Testis (tissue), 3 donors: Measurements from ENCODE around the gene PTPRK. TPM values are rescaled to one million over a fixed set of nuclear protein-coding genes. Genes with fewer than 3 reads are reported as not detected.

ENCODE experiments used
- DNase-seq: peaks from one replicate; pipeline ENCODE4 v3.0.0-alpha.2; 2019
- H3K27ac ChIP-seq, 2 donors: fragments of 200-600 bp; sonication (generic); one replicate each; pipeline ENCODE4 v1.5.1; 2019
- H3K27me3 ChIP-seq: fragments of 200-600 bp; sonication (generic); one replicate; pipeline ENCODE4 v1.5.1; 2019
- H3K36me3 ChIP-seq: fragments of 200-600 bp; sonication (generic); one replicate; pipeline ENCODE4 v1.5.1; 2017; ENCODE audit warnings: low read depth; ENCODE audit errors: missing control alignments
- H3K4me1 ChIP-seq: fragments of 200-600 bp; sonication (generic); one replicate; pipeline ENCODE4 v1.5.1; 2019
- H3K4me3 ChIP-seq, 2 donors: fragments of 200-600 bp; sonication (generic); one replicate each; pipeline ENCODE4 v1.5.1; 2017 to 2019
- H3K9me3 ChIP-seq: fragments of 200-600 bp; sonication (generic); one replicate; pipeline ENCODE4 v1.5.1; 2017
- CTCF ChIP-seq, 3 experiments: fragments of 450-650 bp in 2 of 3; fragments of 200-600 bp in 1 of 3; sonication (generic) in 1 of 3; IDR thresholded peaks; one replicate each; pipeline ENCODE4 v1.5.1; 2016 to 2019; ENCODE audit warnings: antibody characterized with exemption in 3 of 3, mild to moderate bottlenecking in 2 of 3, moderate library complexity in 1 of 3
- POLR2A ChIP-seq: fragments of 450-650 bp; IDR thresholded peaks from one replicate; pipeline ENCODE4 v1.6.1; 2017; ENCODE audit warnings: antibody characterized with exemption, mild to moderate bottlenecking, moderate library complexity
- WGBS, 2 donors: methylation state at CpG; one replicate each; pipeline ENCODE4 v1.1.5; 2018; 5-methylcytosine and 5-hydroxymethylcytosine counted together
- intact Hi-C: fragments of 100-400 bp; cut with DNase I; formaldehyde crosslinking; loops from one replicate; pipeline ENCODE4 v1.15.1; 2023; ENCODE audit warnings: low total_unique reads
- polyA plus RNA-seq: library from polyadenylated mRNA; stranded (reverse); fragments of 350-450 nt; fragmentation: Illumina TruSeq; extraction: RNeasy Lipid Tissue Mini Kit (QIAGEN cat#74804); gene quantifications from one replicate; pipeline ENCODE4 v1.2.3, GENCODE V29; 2014; ENCODE audit warnings: low read depth, low replicate concordance; ENCODE audit not compliant: insufficient read depth
- total RNA-seq, 2 donors: library from RNA; depleted of rRNA; stranded (reverse); fragments of >200 nt; gene quantifications; one replicate each; pipeline ENCODE4 v1.2.3, GENCODE V29; 2016

The PTPRK gene
- total and polyA plus RNA-seq, 3 donors from 2014 or later: 9.1 to 13.3 (median 12.5) TPM

GRCh38 chr6:128498234-128498633 is 22.2 kb downstream of the PTPRK start:
- no peak overlapping the region for H3K27ac ChIP-seq
- no peaks in the 10 kb centered on the region for H3K9me3 ChIP-seq
- H3K4me1 ChIP-seq: no peaks in the 10 kb centered on the region
- no peaks in the 10 kb centered on the region for H3K36me3 ChIP-seq
- H3K4me3 ChIP-seq: no peak overlapping the region
- TF ChIP-seq CTCF (IDR thresholded peaks at IDR 0.05): no peak
- no peak for TF ChIP-seq POLR2A
- no peak for DNase-seq
- 65 to 69% methylated on average over 2 of the region's 2 CpGs for WGBS, 2 donors
- intact Hi-C loops: no loop called here
- H3K27me3 ChIP-seq: no peaks in the 10 kb centered on the region

- no peak for TF ChIP-seq CTCF (IDR thresholded peaks at IDR 0.05)
- no peak for TF ChIP-seq POLR2A
- 94% methylated on average over 6 of the region's 6 CpGs for WGBS, 2 donors
- H3K4me3 ChIP-seq: no peak overlapping the region
- no peak for DNase-seq
- no peaks in the 10 kb centered on the region for H3K4me1 ChIP-seq
- no peaks in the 10 kb centered on the region for H3K9me3 ChIP-seq
- H3K36me3 ChIP-seq: no peaks in the 10 kb centered on the region
- no peak overlapping the region for H3K27ac ChIP-seq
- intact Hi-C loops: no loop called here
- no peaks in the 10 kb centered on the region for H3K27me3 ChIP-seq
These were observed 24.7 kb downstream of the PTPRK start for GRCh38 chr6:128495536-128496333.

GRCh38 chr6:128494440-128494839 is 26.0 kb downstream of the PTPRK start:
- intact Hi-C loops: no loop called here

GRCh38 chr6:128493877-128494276 is 26.5 kb downstream of the PTPRK start:
- DNase-seq: no peak
- TF ChIP-seq CTCF (IDR thresholded peaks at IDR 0.05) (no peak), POLR2A (no peak)
- H3K4me1 ChIP-seq: no peaks in the 10 kb centered on the region
- 94 to 95% methylated on average over 4 of the region's 4 CpGs for WGBS, 2 donors
- intact Hi-C loops: no loop called here
- H3K36me3 ChIP-seq: no peaks in the 10 kb centered on the region
- no peak overlapping the region for H3K27ac ChIP-seq
- H3K27me3 ChIP-seq: no peaks in the 10 kb centered on the region
- H3K9me3 ChIP-seq: no peaks in the 10 kb centered on the region
- H3K4me3 ChIP-seq: no peak overlapping the region

More at GRCh38 chr6:128494440-128494839, 26.0 kb downstream of the PTPRK start:
- Histone ChIP-seq H3K27ac (no peak overlapping the region), H3K4me3 (no peak overlapping the region), H3K36me3 (no peaks in the 10 kb centered on the region), H3K9me3 (no peaks in the 10 kb centered on the region), H3K4me1 (no peaks in the 10 kb centered on the region), H3K27me3 (no peaks in the 10 kb centered on the region)
- TF ChIP-seq POLR2A (no peak), CTCF (IDR thresholded peaks at IDR 0.05) (no peak)
- 66 to 72% methylated on average over 5 of the region's 5 CpGs for WGBS, 2 donors
- DNase-seq: no peak

GRCh38 chr6:128492386-128492785 is 28.0 kb downstream of the PTPRK start:
- no peak overlapping the region for H3K4me3 ChIP-seq
- intact Hi-C loops: no loop called here

More at GRCh38 chr6:128492386-128492785, 28.0 kb downstream of the PTPRK start:
- Histone ChIP-seq H3K36me3 (no peaks in the 10 kb centered on the region), H3K4me1 (no peaks in the 10 kb centered on the region), H3K27me3 (no peaks in the 10 kb centered on the region), H3K9me3 (no peaks in the 10 kb centered on the region), H3K27ac (no peak overlapping the region)
- 81 to 93% methylated on average over 2 of the region's 2 CpGs for WGBS, 2 donors
- TF ChIP-seq POLR2A: no peak
- no peak for TF ChIP-seq CTCF (IDR thresholded peaks at IDR 0.05)
- DNase-seq: no peak
